Measurements from ENCODE around the gene KHNYN.
A peak's percentile ranks its signal among the peaks of the same experiment; 100 is the strongest.
"Not testable (repeated sequence)": the region's sequence is repeated elsewhere in the genome, so short reads cannot be mapped to it uniquely, and the experiment has no call there.

KHNYN gene

DNA sequence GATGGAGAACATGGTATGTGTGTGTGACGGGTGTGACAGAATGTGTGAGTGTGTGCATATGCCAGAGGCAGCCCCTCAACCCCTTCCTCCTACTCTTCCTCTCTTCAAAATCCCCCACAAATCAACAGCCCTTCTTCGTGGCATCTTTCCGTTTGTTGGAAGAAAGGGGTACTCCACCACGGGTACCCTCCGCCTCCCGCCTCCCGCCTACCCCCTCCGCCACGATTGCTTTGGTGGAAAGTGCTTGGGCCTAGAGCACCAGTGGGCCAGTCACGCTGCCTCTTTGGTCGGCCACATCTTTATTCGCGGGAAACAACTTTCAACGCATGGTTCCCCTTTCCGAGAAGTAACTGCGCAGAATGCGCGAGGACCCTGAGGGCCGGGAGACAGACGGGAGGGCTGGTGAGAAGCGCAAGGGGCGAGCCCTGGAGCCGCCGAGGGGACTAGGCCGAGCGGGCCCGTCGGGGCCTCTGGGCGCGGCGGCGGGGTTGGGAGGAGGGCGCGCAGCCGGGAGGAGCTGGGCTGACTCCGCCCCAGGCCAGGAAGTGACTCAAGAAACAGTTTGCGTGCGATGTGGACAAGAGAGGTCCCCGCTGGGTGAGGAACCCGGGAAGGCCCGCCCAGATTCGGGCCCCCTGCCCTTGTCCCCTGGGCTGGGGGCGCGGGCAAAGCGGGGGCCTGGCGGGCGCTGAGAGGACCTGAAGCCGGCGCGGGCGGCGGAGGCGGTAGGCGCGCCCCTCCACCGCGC lies at the start of gene KHNYN, which contains the start of gene CBLN3:
Gene KHNYN, plus strand, starts transcription at position 560 of the 748 bp plus-strand sequence. CDS start 777 bp downstream, outside the sequence.
Gene CBLN3, minus strand, starts transcription at position 274 of the 748 bp plus-strand sequence. CDS start 614 bp downstream, outside the sequence.
- DNase-seq = peak; percentile 91

DNA sequence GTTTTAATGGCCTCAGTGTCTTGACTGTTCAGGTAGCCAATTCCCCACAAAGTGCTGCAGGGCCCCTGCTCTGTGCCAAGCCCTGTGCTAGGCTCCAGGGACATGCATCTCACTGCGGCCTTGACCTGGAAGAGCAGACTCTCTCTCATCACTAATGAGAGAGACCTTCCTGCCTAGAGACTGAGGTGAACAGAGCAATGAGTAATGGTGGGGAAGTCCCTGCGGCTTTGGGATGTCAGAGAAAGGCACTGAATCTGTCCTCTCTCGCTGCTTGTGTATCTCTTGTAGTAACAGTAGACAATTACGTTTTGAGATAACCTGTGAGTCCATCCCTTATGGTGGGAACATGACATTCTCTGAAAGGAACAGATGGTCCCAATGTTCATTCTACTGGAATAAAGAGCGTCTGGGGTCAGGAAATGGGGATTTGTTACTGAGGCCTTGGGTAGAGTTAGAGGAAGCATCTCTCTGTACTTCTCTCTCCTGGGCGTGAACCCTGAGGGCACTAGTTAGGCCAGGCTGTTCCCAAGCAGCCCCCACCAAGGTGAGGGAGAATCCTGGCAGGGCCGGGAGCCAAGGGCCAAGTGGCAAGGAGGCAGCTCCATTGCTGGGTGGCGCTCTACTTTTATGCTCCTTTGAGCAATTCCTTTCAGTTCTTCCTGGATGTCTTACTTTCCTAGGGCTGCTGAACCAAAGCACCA lies 48.2 kb upstream of the KHNYN start:
- no peak for DNase-seq

DNA sequence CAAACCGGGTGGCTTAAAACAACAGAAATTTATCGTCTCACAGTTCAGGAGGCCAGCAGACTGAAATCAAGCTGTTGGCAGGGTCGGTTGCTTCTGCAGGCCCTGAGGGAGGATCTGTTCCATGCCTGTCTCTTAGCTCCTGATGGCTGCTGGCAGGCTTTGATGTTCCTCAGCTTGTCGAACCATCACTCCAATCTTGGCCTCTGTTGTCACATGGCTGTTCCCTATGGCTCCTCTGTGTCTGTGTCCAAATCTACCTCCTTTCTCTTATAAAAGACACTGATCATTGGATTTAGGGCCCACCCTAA lies 47.7 kb upstream of the KHNYN start:
- no peak for DNase-seq

DNA sequence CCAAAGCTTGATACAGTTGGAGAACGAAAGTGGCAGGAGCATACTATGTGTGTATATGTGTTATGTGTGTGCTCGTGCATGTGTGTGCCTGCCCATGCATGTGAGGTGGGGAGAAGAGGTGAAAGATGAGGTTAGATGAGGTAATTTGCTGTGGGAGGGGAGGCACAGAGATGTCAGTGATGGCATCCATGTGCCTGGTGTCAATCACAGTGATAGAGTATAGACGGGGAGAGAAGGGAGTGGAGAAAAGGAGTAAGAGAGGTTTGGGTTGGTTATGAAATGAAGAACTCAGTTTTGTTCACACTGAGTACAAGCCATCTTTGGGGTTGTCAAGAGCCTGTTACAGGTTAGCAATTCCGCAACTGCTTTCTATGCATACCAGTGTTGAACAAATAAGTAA lies 45.6 kb upstream of the KHNYN start:
- no peak for DNase-seq

DNA sequence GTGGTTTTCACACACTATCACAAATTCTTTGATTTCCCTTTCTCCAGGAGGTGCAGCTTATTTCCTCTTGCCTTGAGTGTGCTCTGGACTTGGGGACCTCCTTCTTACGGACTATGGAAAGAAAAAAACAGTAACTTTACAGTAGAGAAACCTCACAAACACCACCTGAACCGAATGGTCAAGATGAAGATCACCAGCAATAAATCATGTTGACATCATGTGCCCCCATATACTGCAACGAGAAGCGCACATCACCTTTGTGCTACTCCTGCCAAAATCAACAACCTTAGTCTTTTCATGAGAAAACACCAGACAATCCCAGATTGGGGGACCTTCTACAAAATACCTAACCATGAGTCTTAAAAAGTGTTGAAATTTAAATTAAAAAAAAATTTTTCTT lies 44.2 kb upstream of the KHNYN start:
- no peak for DNase-seq

DNA sequence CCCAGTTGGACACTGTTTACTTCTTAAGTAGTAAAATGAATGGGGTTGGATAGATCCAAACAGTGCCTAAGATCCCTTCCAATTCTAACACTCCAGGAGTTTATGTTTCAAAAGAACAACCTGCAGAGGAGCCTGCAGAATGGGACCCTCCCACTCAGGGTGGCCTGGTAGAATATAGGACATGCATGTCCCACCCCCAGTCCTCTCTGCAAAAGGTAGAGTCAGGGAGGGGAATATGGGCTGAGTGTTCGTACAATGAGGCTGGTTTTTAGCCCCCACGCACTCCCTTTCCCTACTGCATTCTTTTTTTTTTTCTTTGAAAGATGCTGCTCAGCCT lies 42.8 kb upstream of the KHNYN start:
- no peak for DNase-seq

DNA sequence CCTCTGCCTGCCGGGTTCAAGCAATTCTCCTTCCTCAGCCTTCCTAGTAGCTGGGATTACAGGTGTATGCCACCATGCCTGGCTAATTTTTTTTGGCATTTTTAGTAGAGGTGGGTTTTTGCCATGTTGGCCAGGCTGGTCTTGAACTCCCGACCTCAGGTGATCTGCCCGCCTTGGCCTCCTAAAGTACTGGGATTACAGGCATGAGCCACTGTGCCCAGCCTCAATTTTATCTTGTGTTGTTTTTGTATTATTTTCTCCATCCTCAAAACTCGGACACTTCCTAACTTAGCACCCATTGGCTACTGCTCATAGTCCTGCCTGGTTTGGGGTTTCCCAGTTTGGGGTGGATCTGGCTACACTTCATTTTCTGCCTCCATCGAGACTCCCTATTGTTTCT lies 42.2 kb upstream of the KHNYN start:
- not testable (repeated sequence) for DNase-seq

DNA sequence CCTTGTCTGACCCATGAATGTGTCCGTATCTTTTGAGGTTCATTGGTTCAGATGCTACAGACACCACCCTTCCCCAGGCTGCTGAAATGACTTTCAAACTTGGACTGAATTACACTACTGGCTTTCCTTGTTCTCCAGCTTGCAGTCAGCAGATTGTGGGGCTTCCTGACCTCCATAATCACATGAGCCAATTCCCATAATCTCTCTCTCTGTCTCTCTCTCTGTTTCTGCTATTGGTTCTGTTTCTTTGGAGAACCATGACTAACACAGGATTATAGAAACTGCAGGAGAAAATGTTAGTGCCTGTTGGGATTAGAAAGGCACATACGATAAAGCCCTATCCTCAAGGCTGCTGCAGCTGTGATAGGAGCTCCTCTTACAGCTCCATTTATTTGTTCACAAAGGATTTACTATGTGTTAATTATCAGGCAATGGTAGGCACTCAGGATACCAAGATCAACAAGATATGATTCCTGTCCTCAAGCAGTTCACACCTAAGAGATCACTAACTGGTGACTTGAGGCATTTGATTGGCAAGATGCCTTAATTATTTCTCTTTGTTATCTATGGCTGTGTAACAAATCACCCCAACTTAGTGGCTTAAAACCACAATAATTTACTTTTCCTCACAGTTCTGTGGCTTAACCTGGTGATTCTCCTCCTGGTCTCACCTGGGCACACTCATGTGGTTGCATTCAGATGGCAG lies 41.1 kb upstream of the KHNYN start:
- no peak for DNase-seq

DNA sequence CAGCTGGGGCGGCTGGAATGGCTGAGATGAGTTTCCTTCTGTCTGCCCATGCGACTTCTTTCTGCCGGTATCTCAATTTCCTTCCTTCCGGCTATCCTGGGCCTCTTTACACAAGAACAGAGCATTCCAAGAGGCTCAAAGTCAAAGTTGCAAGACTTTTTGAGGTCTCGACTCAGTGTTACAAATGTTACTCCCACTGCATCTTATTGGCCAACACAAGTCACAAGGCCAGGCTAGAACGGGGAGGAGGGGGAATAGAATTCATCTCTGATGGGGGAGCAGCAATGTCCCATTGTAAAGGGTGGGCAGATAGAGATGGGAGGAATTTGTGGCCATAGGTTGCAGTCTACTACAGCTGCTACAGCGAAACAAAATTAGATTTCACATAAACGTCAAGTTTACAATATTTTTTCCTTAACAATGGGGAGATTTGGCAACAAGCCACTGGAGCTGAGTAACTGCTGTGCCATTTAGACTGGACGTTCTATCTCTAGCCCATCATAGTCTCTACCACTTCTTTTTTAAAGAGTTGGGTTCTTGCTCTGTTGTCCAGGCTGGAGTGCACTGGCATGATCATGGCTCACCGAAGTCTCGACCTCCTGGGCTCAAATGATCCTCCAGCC lies 40.4 kb upstream of the KHNYN start:
- DNase-seq = no peak

DNA sequence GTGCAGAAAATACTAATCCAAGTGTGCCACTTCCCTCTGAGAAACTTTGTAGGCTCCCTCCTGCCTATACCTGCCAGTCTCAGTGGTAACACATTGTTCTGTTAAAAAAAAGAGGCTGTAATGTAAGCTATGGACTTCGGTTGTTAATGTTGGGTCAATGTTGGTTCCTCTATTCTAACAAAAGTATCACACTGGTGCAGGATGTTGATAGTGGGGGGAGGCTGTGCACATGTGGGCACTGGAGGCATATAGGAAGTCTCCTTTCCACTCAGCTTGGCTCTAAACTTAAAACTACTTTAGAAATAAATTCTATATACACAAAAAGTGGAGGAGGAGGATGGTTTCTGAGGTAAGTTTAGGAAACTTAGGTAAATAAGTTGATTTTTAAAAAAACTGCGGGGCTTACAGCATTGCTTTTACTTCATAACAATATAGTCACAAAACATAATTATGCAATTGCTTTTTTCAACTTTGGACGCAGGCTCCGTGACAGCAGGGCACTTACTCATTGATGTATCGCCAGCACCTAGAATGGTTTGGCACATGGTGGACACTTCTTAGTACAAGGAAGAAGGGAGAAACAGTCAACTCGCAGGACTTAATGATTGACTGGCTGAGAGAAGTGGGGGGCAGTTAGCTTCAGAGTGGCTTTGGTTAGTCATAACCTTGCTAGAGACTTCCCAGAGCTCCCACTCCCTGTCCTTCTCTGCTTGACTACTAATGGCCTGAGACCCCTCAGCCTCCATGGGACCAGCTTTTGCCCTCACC lies 38.9 kb upstream of the KHNYN start:
- no peak for DNase-seq

DNA sequence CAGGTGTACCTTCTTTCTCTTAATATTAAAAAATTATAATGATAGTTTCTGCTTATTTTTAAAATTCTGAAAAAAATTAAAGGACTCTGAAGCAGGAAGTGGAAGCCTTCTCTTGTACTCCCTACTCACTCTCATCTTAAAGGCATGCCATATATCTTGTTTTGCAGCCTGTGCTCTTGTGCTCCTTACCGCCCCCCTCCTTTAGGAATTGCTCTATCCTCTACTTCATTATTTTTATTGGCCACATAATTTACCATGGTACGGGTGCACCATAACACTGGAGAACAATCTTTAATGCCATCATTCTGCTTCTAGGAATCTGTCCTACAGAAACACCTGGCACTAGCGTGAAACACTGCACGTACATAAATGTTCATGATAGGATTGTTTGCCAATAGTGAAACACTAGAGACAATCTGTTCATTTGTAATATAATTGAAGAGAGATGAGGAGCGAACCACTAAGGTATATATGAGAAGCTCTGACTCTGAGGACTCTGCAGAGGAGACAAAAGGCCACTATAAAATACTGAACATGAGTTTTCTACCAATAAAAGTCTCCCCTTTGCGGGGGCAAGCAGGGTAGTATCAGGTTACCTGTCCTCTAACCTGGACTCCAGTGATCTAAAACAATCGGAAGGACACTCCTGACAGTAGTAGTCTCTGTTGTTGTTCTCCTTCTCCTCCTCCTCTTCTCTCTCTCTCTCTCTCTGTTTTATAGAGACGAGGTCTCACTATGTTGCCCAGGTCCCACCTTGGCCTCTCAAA lies 37.2 kb upstream of the KHNYN start:
- DNase-seq = no peak

DNA sequence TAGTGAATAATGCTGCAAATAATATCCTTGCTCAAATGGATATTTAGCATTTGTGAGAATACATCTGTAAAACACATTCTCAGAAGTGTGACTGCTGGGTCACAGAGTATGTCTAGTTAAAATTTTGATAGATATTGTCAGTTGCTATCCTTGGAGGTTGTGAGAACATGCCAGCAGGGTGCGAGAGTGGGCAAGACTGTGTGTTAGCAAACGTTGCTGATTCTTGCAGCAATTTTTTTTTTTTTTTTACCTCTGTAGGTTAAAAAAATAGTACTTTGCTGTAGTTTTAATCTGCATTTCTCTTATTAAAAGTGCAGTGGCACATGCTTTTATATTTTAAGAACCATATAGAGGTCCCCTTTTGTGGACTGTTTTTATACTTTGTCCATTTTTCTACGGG lies 35.5 kb upstream of the KHNYN start:
- no peak for DNase-seq

DNA sequence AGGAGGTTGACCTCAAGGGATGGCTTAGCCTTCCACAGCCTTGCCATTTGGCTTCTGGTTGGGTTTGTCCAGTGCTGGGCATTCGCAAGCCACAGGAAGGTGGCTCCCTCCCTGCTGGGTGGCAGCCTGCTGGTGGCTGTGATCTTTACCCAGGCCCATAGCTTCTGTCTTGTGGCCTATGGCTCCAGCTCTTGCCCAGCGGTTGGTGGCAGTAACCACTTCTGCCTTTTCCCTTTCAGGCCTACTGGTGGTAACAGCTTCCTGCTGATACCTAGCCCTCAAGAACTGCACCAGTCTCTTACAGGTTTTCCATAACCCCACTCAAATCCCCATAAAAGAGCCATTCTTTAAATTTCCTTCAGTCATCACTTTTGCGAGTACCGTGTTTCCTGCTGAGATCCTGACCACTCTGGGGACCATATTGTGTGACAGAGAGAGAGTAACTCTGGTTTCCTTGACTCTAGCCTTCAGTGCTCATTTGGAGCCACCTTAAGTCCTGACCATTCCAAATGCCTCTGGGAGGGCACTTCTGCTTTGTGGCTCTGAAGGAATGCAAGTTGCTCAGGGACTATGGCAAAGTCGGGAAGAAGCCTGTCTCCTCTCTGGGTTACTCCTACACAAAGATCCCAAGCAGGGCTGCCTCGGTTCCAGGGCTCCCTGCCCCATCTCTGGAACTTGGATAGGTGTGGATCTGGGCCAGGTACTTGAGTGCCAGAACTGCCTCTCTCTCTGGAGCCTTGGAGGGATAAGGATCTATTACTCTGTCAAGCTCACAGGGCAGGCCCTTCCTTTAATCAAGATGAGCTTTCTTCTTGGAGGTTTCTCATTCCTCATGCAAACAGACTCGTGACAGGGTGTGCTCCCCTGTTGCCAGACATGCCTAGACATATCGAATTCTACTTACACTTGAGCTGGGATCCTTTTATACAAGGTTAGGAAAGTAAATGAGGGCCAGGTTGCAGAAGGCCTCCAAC lies 33.9 kb upstream of the KHNYN start:
- no peak for DNase-seq

DNA sequence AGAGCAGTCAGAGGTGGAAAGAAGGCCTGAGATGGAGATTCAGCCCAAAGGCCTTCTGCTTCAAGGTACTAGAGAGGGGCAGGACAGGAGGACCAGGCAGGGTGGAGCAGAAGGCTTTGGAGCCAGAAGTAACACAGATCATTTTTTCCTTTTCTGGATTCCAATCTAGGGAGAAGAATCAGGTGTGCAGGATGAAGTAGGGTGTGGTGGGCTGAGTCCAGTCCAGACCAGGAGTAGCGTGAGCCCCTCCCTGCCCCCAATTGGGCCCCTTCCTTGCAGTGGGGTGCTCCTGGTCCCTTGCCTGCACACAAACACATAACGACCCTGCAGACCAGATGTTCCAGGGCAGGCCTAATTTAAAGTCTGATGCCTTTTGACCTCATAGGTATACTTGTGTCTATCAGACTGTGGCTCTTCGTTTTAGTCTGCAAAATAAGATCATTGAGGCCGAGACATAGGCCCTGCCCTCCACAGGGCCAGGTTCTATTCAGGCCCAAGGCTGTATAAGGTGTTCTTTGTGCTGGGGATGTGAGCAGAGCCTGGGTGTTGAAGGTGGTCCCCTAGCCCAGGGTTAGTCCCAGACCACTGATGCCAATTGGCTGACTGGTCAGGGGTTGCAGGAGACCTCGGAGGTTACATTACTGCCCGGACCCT lies 32.0 kb upstream of the KHNYN start:
- DNase-seq = no peak

DNA sequence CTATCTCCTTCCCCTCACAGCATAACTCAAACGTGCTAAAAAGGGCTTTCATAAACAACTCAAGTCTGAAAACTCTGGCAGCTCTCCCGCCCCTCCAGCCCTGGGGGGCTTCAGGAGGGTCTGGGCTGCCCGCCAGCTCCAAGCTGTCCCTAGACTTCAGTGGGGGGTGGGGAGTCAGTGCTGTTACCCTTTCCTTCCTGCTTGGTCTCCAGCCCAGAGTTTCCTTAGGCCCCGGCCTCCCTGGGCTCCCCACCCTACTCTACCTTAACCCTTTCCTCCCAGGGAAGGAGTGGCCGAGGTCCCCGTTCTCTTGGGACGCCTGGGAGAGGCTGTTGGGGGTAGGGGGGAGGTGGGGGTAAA lies 31.5 kb upstream of the KHNYN start:
- DNase-seq = no peak

DNA sequence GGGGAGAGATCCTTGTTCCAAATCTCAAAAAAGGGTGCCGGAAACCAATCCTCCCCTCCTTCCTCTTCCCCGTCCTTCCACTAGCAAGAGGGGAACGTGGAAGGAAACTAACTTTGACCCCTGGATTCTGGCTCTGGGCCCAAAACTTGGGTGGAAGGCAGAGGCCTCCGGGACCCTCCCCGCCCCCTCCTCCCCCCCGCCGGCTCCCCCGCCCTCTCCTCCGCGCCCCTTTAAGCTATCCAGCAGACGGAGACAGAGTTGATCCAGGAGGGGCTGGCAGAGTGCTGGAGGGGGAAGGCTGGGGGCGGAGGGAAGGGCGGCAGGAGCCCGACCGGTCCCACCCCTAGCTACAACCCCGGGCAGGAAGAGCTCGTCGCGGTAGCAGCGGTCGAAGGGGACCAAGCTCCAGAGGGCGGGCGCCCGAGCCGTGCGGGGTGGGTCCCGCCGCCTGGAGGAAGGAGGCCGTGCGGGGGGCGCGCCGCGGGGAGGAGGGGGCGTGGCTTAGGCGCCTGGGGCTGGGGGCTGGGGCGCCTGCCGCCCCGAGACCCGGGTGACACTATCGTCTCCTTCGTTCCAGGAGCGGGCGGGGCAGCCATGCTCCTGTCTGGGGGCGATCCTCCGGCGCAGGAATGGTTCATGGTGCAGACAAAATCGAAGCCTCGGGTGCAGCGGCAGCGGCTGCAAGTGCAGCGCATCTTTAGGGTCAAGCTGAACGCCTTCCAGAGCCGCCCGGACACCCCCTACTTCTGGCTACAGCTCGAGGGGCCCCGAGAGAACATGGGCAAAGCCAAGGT lies 30.9 kb upstream of the KHNYN start, which contains the start of gene NYNRIN:
Gene NYNRIN, plus strand, starts transcription at position 351 of the 794 bp plus-strand sequence. Its CDS starts 244 bp downstream, at position 595.
- DNase-seq = no peak

DNA sequence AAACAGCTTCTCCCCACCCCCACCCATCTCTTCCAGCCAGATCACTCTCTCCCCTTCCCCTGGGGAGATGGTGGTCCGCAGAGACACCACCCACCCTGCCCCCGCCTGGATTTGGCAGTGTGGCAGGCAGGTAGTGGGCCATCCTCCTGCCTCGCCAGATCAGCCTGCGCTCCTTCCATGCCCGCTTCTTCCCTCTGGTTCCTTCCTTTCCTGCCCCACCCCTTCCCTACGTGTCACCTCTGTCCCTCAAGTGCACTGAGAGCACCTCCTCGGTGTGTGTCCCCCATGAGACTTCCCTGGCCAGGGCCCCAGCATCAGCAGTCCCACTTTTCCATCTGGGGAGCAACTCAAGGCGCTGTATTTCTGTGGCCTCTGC lies 30.3 kb upstream of the KHNYN start:
- DNase-seq = no peak

DNA sequence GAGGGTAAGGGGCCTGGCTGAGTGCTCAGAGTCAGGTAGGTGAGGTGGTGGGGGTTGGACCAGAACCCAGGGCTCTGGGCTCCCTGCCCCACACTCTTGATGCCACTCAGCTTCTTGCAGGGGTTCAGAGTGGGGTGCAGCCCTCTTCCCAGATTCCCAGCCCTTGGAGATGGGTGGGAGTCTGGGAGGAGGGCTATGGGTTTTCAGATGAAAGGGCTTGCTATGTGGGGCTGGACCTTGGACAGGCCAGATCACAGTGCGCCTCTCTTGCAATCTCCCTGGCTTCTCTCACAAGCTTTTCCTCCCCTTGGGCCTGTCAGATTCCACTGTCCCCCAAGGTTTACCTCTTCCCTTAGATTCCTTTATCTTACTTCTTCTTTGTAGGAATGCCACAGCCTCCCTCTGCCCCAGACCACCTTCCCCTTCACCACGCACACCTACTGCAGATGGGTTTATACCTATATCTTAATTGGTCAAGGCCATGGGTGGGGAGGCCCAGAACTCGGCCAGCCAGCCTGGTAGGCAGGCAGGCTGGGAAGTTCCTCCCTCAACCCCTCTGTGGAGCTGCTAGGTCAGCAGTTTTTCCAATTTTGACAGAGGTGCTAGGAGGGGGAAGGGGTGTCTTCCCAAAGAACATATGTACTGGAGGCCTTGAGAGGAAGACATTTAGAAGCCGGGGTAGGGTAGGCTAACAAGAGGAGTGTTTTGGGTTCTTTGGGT lies 29.6 kb upstream of the KHNYN start:
- DNase-seq = no peak
